NT2/D1 (cell line): Measurements from ENCODE around the gene NECTIN1.

Source experiments
- SUZ12 ChIP-seq: IDR thresholded peaks from 2 replicates; pipeline ENCODE4 v1.6.1; 2011; ENCODE audit not compliant: insufficient read length, insufficient read depth; ENCODE audit errors: extremely low read depth
- YY1 ChIP-seq: IDR thresholded peaks from 2 replicates; pipeline ENCODE4 v1.6.1; 2011; ENCODE audit not compliant: insufficient read length, insufficient read depth
- ZNF274 ChIP-seq: IDR thresholded peaks from 2 replicates; pipeline ENCODE4 v1.6.1; 2011; ENCODE audit warnings: mild to moderate bottlenecking, low read depth, low read length

GRCh38 chr11:119671051-119671450 is 57.9 kb downstream of the NECTIN1 start:
- TF ChIP-seq YY1 (no peak), ZNF274 (no peak), SUZ12 (no peak)
